K562 (cell line): ENCODE measurements around the gene PARP1. TPM values are rescaled to one million over a fixed set of nuclear protein-coding genes. Genes with fewer than 3 reads are reported as not detected.

Experiments
- ATAC-seq: fragments of 200-7000 bp; cut with Tn5 transposase; 3 replicates; pipeline ENCODE4 v1.9.1; 2020; ENCODE audit warnings: moderate library complexity
- BruUV-seq: library from RNA; stranded (reverse); fragments of 400-500 nt; replicated peaks from 2 replicates; lab custom pipeline; 2021; lab: Mats Ljungman, UMichigan
- CTCF ChIA-PET: fragments of 300-600 bp; formaldehyde crosslinking; extraction: SDS; loops from one replicate; lab custom pipeline; 2021; ENCODE audit warnings: low intra/inter-chr PET ratio; lab: Yijun Ruan, JAX
- POLR2A ChIA-PET: fragments of 300-600, 350-650 bp; sonication (Branson Sonifier 250); formaldehyde crosslinking; extraction: SDS; loops from one replicate; lab custom pipeline; 2021; ENCODE audit warnings: antibody characterized with exemption, inconsistent platforms; lab: Yijun Ruan, JAX
- DNase-seq, 4 experiments: peaks; one replicate each; pipeline versions ENCODE4 v3.0.0 to v3.0.0-alpha.2; 2011 to 2018; ENCODE audit warnings: low spot score in 3 of 4, mixed read lengths in 3 of 4; ENCODE audit errors: extremely low read depth in 1 of 4
- FAIRE-seq: peaks from 2 replicates; lab custom pipeline; 2011; peaks lifted over from hg19 to GRCh38; lab: Jason Lieb, UNC
- H2AFZ ChIP-seq: 2 replicates; pipeline ENCODE4 v1.6.0; 2011; ENCODE audit warnings: low read depth, low read length, control low read depth, inconsistent platforms
- H3K27ac ChIP-seq: fragments of 200-600 bp; 3 replicates; pipeline ENCODE4 v1.8.0; 2011; ENCODE audit warnings: low read depth, mild to moderate bottlenecking, control low read depth, inconsistent platforms, low read length, moderate library complexity, mixed read lengths; ENCODE audit errors: extremely low read depth
- H3K27me3 ChIP-seq, 2 experiments: fragments of 300-600 bp in 1 of 2; 2 replicates in 1 of 2; 3 replicates in 1 of 2; pipeline versions ENCODE4 v1.6.0 to v1.8.0; 2011; ENCODE audit warnings: inconsistent platforms in 2 of 2, low read length in 2 of 2, mild to moderate bottlenecking in 1 of 2, mixed read lengths in 1 of 2, moderate library complexity in 1 of 2; ENCODE audit not compliant: control insufficient read depth in 2 of 2, insufficient read depth in 2 of 2
- H3K36me3 ChIP-seq: fragments of 300-600 bp; 3 replicates; pipeline ENCODE4 v1.8.0; 2011; ENCODE audit warnings: mild to moderate bottlenecking, low read length, inconsistent platforms; ENCODE audit not compliant: control insufficient read depth, insufficient read depth
- H3K4me1 ChIP-seq, 2 experiments: fragments of 200-600 bp in 1 of 2; replicated peaks in 1 of 2; 2 replicates in 1 of 2; 3 replicates in 1 of 2; pipeline versions ENCODE4 v1.5.1 to v1.8.0; 2011; ENCODE audit warnings: inconsistent platforms in 2 of 2, low read length in 2 of 2, mild to moderate bottlenecking in 1 of 2, mixed read lengths in 1 of 2, moderate library complexity in 1 of 2; ENCODE audit not compliant: control insufficient read depth in 2 of 2, insufficient read depth in 2 of 2
- H3K4me2 ChIP-seq: 2 replicates; pipeline ENCODE4 v1.6.1; 2011; ENCODE audit warnings: low read length, control low read depth, inconsistent platforms, mixed read lengths; ENCODE audit not compliant: insufficient read depth
- H3K4me3 ChIP-seq: fragments of 200-600 bp; sonication (generic), shearing (Covaris generic); 2 replicates; pipeline ENCODE4 v1.5.1; 2016; ENCODE audit warnings: control low read depth, inconsistent platforms
- H3K79me2 ChIP-seq: fragments of 200-600 bp; 3 replicates; pipeline ENCODE4 v1.8.0; 2011; ENCODE audit warnings: low read length, inconsistent platforms; ENCODE audit not compliant: control insufficient read depth, insufficient read depth
- H3K9ac ChIP-seq, 2 experiments: 2 replicates each; pipeline versions ENCODE4 v1.6.0 to v1.6.1; 2011; ENCODE audit warnings: low read depth in 2 of 2, low read length in 2 of 2, control low read depth in 1 of 2, inconsistent platforms in 1 of 2, mild to moderate bottlenecking in 1 of 2, mixed read lengths in 1 of 2; ENCODE audit not compliant: insufficient read depth in 1 of 2
- H3K9me1 ChIP-seq: one replicate; pipeline ENCODE4 v1.6.0; 2011; ENCODE audit warnings: inconsistent platforms, mild to moderate bottlenecking, low read length, moderate library complexity; ENCODE audit not compliant: control insufficient read depth, insufficient read depth
- H3K9me3 ChIP-seq: replicated peaks from 2 replicates; pipeline ENCODE4 v1.5.1; 2011; ENCODE audit warnings: low read depth, low read length, inconsistent platforms; ENCODE audit not compliant: control insufficient read depth, insufficient read depth
- H4K20me1 ChIP-seq: replicated peaks from 2 replicates; pipeline ENCODE4 v1.6.1; 2011; ENCODE audit warnings: low read length, inconsistent platforms, mixed read lengths; ENCODE audit not compliant: control insufficient read depth, insufficient read depth
- HINFP ChIP-seq: fragments of 450-650 bp; conservative IDR thresholded peaks from 2 replicates; pipeline ENCODE4 v1.6.1; 2016; ENCODE audit warnings: missing genetic modification characterization, low read depth, mild to moderate bottlenecking, control low read depth, missing compliant biosample characterization
- RFX5 ChIP-seq: IDR thresholded peaks from 2 replicates; pipeline ENCODE4 v1.6.1; 2011; ENCODE audit warnings: low read depth, mild to moderate bottlenecking, improper control_type of control experiment, low read length
- TEAD4 ChIP-seq, 2 experiments: sonication (generic) in 1 of 2; formaldehyde crosslinking in 1 of 2; IDR thresholded peaks; 2 replicates each; pipeline versions ENCODE4 v1.6.1 to v1.8.0; 2012 to 2022; ENCODE audit warnings: borderline replicate concordance in 1 of 2, inconsistent platforms in 1 of 2, low read length in 1 of 2, mild to moderate bottlenecking in 1 of 2, missing genetic modification reagents in 1 of 2
- WHSC1 ChIP-seq: IDR thresholded peaks from one replicate; pipeline ENCODE4 v1.6.1; 2012; ENCODE audit warnings: low read length, control low read depth, inconsistent platforms
- ZNF253 ChIP-seq: fragments of 250-450 bp; sonication (Bioruptor Pico); conservative IDR thresholded peaks from 2 replicates; pipeline ENCODE4 v1.6.1; 2021; ENCODE audit warnings: mild to moderate bottlenecking
- ZNF778 ChIP-seq: fragments of 450-650 bp; formaldehyde crosslinking; IDR thresholded peaks from 2 replicates; pipeline ENCODE4 v1.4.0; 2020; ENCODE audit warnings: mild to moderate bottlenecking, moderate library complexity
- WGBS: fragments of 100-300 bp; shearing (Covaris generic); methylation state at CpG from one replicate; pipeline ENCODE4 v1.1.6; 2016; ENCODE audit warnings: low coverage, mixed read lengths; ENCODE audit not compliant: insufficient coverage; ENCODE audit errors: missing lambda C conversion rate; 5-methylcytosine and 5-hydroxymethylcytosine counted together
- in situ Hi-C: fragments of 300-500 bp; cut with MboI; formaldehyde crosslinking; loops from 4 replicates; pipeline ENCODE4 v1.15.0; 2018; ENCODE audit warnings: inconsistent platforms, mixed read lengths
- intact Hi-C: fragments of 100-400 bp; cut with micrococcal nuclease; formaldehyde crosslinking; loops from 2 replicates; pipeline ENCODE4 v1.14.2; 2022
- polyA plus RNA-seq, 8 experiments: library from polyadenylated mRNA; depleted of rRNA in 4 of 8; stranded (reverse) in 5 of 8; unstranded in 3 of 8; fragments of >200 nt; fragmentation: Nextera tagmentation in 2 of 8; fragmentation: Illumina TruSeq in 1 of 8; extraction: Ambion mirVana in 2 of 8; extraction: Trizol in 1 of 8; gene quantifications; 2 replicates each; pipeline versions ENCODE4 v1.2.1 to v1.2.3, GENCODE V29; 2011 to 2014; ENCODE audit warnings: inconsistent platforms in 1 of 8, missing spikeins in 1 of 8
- total RNA-seq, 7 experiments: library from RNA; depleted of rRNA in 6 of 7; stranded (reverse); fragments of >200 nt in 6 of 7; fragmentation: Illumina TruSeq in 2 of 7; extraction: Trizol in 2 of 7; gene quantifications; 2 replicates each; pipeline versions ENCODE4 v1.2.1 to v1.2.3, GENCODE V29; 2011 to 2021; ENCODE audit warnings: low replicate concordance in 1 of 7

PARP1 gene
- total and polyA plus RNA-seq, 9 of the 15 experiments (the other 6 are each of a cell fraction or from before 2014, with no cell fraction given): 121 to 306 (median 250) TPM

GRCh38 chr1:226436855-226437491 is 29.1 kb upstream of the PARP1 start:
- no peak overlapping the region for H3K4me3 ChIP-seq
- no TSS peak for BruUV-seq
- H3K9me1 ChIP-seq: no peaks in the 10 kb centered on the region
- no peaks in the 10 kb centered on the region for H4K20me1 ChIP-seq
- peaks cover 9 to 42% of the 10 kb centered on the region in 2 experiments for H3K27me3 ChIP-seq
- no peaks in the 10 kb centered on the region for H3K79me2 ChIP-seq
- intact Hi-C loops: no loop called here
- TF ChIP-seq TEAD4 (IDR thresholded peaks at IDR 0.05; ENCODE audit: low read length) (no peak), TEAD4 (CRISPR knock-in tag; IDR thresholded peaks at IDR 0.05; ENCODE audit: borderline replicate concordance) (no peak), ZNF778 (no peak)
- TF ChIP-seq, all 486 proteins: peak for 0
- no peak overlapping the region for H3K4me2 ChIP-seq
- 0% methylated on average over 8 of the region's 8 CpGs for WGBS
- DNase-seq: no peak
- in situ Hi-C loops: no loop called here
- no peaks in the 10 kb centered on the region for H3K9me3 ChIP-seq
- no peak for FAIRE-seq
- no peak overlapping the region for H3K9ac ChIP-seq
- ChIA-PET CTCF (no interaction called here), POLR2A (interaction anchor here (0.6 kb wide), 1 partner anchor 885 kb away, joined by 4 read pairs; no protein-coding TSS in a partner anchor)
- no peaks in the 10 kb centered on the region for H3K4me1 ChIP-seq
- no peaks in the 10 kb centered on the region for H3K36me3 ChIP-seq
- ATAC-seq: no peak
- H3K27ac ChIP-seq: no peak overlapping the region
- no peak overlapping the region for H2AFZ ChIP-seq

- POLR2A ChIA-PET: no interaction called here
- Histone ChIP-seq H4K20me1 (no peaks in the 10 kb centered on the region), H3K4me1 (no peaks in the 10 kb centered on the region)
- no peak for TF ChIP-seq HINFP (tag)
- TF ChIP-seq RFX5: no peak
- TF ChIP-seq ZNF253 (CRISPR knock-in tag): no peak
- TF ChIP-seq WHSC1: no peak
Measured at GRCh38 chr1:226436472-226436854, 28.6 kb upstream of the PARP1 start.

More at GRCh38 chr1:226436472-226436854, 28.6 kb upstream of the PARP1 start:
- intact Hi-C loops (no loop called here), in situ Hi-C loops (no loop called here)
- H3K9me1 ChIP-seq: no peaks in the 10 kb centered on the region
- ATAC-seq: no peak; the same call in 2 of the 3 replicates
- H3K79me2 ChIP-seq: no peaks in the 10 kb centered on the region
- peaks cover 7 to 39% of the 10 kb centered on the region in 2 experiments; a peak in 4 of 5 replicates for H3K27me3 ChIP-seq
- no peak overlapping the region for H3K9ac ChIP-seq
- no peak for DNase-seq
- CTCF ChIA-PET: no interaction called here
- no TSS peak for BruUV-seq
- H3K36me3 ChIP-seq: no peaks in the 10 kb centered on the region
- no peaks in the 10 kb centered on the region for H3K9me3 ChIP-seq
- no peak for FAIRE-seq
- no peak overlapping the region for H3K4me2 ChIP-seq
- no peak overlapping the region for H3K27ac ChIP-seq
- no peak overlapping the region for H3K4me3 ChIP-seq
- H2AFZ ChIP-seq: no peak overlapping the region
- WGBS: 4% methylated on average over 3 of the region's 3 CpGs
